GM18502 (cell line): ENCODE data around the gene RFX2.
A peak's percentile ranks its signal among the peaks of the same experiment; 100 is the strongest.

Experiments used
- ATAC-seq: cut with Tn5 transposase; IDR thresholded peaks from one replicate; pipeline ENCODE4 v1.9.1; 2021; ENCODE audit warnings: mild to moderate bottlenecking; ENCODE audit not compliant: unreplicated experiment, poor library complexity

RFX2 gene

GRCh38 chr19:6110360-6110977 lies at the start of gene RFX2:
Gene RFX2, minus strand, starts transcription at chr19:6110500. Its CDS starts 63,004 bp downstream, at chr19:6047496.
- peak; percentile 94 for ATAC-seq

DNA sequence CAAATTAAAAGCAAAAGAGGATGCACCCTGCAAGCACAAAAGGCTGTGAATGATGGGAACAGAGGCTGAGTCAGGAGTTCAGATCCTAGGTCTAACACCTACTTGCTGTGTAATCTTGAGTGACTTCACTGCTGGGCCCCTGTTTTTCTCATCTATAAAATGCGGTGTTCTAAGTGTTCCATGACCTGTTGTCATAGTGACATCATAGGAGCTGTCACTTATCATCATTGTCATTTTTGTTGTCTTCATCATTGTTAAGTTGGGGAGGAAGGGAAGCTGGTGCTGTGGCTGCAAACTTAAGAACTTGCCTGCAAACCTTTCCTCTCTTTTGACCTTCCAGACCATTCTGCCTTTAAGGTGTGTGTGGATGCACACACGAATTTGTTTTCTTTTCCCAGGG lies 45.7 kb upstream of the RFX2 start:
- no peak for ATAC-seq

DNA sequence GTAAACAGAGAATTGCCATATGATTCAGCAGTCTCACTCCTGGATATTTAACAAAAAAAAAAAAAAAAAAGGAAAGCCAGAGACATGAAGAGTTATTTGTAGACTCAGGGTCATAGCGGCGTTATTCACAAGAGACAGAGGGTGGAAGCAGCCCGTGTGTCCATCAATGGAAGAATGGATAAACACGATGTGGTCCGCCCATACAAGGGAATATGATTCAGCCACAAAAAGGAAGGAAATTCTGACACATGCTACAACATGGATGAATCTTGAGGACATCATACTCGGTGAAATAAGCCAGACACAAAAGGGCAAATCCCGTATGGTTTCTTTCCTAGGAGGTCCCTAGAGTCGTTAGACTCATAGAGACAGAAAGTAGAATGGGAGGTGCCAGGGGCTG lies 40.0 kb upstream of the RFX2 start:
- ATAC-seq: no peak

DNA sequence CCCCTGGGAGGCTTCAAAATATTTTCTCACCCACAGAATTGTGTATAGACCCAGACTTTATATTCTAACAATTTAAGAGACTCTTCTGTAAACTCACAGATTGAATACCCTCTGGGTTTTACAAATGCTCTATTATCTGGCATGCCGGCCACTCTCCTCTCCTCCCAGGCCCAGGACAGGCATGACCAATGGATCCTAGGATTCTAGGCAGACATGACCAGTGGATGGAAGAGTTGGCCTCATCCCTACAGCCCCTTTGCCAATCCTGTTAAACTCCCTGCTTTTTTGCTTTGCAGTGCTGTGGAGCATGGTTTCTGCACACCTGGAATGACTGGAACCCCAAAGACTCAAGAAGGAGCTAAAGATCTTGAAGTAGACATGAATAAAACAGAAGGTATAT lies 30.9 kb upstream of the RFX2 start:
- ATAC-seq: no peak

DNA sequence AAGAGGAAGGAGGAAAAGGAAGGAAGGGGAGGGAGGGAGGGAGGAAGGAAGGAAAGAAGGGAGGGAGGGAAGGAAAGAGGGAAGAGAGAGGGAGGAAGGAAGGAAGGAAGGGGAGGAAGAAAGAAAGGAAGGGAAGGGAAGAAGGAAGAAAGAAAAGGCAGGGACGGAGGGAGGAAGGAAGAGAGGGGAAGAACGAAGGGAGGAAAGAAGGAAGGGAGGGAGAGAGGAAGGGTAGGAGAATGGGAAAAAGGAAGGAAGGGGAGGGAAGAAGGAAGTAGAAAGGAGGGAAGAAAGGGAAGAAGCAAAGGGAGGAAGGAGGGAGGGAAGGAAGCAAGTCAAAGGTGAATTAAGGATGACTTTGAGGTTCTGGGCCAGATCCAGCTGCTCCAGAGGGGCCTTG lies 28.2 kb upstream of the RFX2 start:
- ATAC-seq: no peak

DNA sequence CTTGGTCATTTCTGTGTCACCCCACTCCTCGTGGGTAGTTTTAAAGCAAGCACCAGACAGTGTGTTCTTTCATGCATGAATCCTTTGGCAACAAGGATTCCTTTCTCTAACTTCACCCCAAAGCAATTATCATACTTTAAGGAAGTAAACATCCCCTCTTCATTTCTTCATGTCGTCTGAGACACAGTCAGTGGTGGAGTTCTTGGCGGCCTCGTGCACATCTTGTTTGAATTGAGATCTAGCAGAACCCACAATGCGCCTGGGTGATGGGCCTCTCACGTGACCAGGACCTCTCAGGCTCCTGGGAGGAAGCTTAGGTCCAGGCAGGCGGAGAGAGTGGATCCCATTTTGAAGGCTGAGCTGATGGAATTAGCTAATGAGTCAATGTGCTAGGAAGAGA lies 27.8 kb upstream of the RFX2 start:
- no peak for ATAC-seq

DNA sequence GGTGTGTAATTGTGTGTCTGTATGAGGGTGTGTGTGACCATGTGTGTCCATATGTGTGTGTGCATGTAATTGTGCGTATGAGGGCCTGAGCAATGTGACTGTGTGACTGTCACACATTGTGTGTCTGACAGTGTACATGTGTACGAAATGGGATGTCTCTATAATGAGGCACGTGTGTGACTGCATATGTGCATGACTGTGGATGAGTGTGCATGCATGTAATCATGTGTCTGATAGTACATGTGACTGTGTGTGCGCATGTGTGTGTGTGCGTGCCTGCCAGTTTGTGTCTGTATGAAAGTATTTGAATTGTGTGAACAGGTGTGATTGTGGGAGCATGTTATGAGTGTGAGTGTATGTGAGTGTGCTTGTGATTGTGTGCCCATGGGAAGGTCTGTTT lies 22.9 kb upstream of the RFX2 start:
- ATAC-seq: no peak

GRCh38 chr19:6132482-6132881 lies 22.2 kb upstream of the RFX2 start:
- no peak for ATAC-seq

DNA sequence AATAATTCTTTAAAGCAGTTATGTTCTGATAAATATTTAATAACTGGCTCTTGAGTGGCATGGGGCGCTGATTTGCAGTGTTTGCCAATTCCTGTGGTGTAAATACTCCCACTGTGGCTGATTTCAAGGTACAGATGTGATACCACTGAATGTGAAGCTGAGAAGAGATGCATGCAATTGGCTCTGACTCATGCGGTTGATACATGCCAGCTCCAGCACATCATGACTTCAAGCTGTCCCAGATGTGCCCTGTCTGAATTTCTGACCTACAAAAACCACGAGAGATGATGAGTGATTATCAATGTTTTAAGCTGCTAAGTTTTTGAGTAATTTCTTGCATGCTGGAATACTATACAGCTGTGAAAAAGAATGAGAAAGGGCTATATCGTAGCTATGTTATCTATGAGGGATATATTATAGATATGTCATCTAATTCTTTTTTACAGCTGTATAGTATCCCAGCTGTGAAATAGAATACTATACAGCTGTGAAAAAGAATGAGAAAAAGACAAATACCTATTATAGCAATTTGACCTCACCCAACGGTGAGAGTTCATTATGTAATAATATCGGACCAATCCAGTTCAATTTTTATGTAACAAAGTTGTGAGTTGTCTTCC lies 17.5 kb upstream of the RFX2 start:
- ATAC-seq: no peak

DNA sequence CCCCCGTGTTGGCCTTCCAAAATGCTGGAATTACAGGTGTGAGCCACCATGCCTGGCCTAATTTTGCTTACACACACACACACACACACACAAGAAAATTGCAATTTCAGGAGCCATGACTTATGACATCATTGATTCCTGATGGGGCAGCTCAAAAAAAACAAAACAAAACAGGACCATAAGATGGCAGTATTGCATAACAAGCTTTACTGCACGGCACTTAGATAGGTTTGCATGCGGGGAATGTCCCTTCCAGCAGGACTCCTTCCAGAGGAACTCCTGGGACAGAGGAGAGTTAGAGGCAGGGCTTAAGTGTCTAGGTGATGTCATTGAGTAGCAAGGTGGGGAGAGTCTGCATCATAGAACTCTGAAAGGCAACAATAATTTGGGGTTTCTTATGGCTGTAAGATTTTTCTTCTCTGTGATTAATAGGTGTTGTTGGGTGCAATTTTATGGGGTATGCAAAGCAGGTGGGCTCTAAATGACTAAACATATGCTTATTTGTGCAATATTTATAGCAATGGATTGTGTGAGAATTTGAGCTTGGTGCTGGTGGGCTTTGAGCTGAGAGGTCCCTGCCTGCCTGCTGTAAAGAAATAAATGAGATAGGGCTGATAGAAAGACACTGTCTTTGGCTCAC lies 16.2 kb upstream of the RFX2 start:
- no peak for ATAC-seq

GRCh38 chr19:6125571-6125989 lies 15.3 kb upstream of the RFX2 start:
- no peak for ATAC-seq

- no peak for ATAC-seq
Observed at GRCh38 chr19:6119031-6119430, 8.7 kb upstream of the RFX2 start.

DNA sequence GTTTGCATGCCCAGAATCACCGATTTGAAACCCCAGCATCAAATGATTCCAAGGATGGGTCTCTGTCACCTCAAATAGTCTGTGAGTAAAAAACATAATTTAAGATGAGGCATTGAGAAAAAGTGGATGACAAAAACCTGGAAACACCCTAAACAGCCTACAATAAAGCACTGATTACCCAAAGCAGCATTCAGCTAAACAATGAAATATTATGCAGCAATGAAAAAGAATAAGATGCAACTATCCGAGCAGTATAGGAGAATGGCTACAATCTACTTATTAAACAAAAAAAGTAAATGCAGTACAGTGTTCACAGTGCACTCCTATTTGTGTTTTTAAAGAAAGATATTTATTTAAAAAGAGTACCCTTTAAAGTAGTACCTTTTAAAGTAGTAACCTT lies 7.7 kb upstream of the RFX2 start:
- no peak for ATAC-seq

DNA sequence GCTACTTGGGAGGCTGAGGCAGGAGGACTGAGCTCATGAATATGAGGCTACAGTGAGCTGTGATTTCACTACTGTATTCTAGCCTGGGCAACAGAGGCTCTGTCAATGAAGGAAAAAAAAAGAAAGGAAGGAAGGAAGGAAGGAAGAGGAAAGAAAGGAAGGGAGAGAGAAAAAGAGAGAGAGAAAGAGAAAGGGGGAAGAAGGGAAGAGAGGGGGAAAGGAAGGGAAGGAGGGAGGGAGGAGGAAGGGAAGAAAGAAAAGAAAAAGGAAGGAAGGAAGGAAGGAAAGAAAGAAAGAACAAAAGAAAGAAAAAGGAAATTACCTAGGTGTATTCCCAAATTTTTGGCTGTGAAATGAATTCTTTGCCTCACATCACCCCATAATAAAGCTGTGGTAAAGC lies 7.2 kb upstream of the RFX2 start:
- ATAC-seq: no peak

- no peak for ATAC-seq
Observed at GRCh38 chr19:6116749-6117430, 6.6 kb upstream of the RFX2 start.

- no peak for ATAC-seq
Observed at GRCh38 chr19:6115992-6116391, 5.7 kb upstream of the RFX2 start.

- no peak for ATAC-seq
Observed at GRCh38 chr19:6113616-6114188, 3.4 kb upstream of the RFX2 start.

GRCh38 chr19:6109947-6110346 lies 353 bp downstream of the RFX2 start:
- ATAC-seq: no peak

GRCh38 chr19:6108721-6109633 lies 1.3 kb downstream of the RFX2 start:
- ATAC-seq: no peak
